OCI-M2 (cell line): Measurements from ENCODE around the gene USP13.

Experiments used
- DNase-seq: peaks from one replicate; lab custom pipeline; 2025; ENCODE audit not compliant: unreplicated experiment; lab: John Stamatoyannopoulos, UW

The USP13 gene

GRCh38 chr3:179791793-179792192 lies 139.0 kb downstream of the USP13 start:
- no peak for DNase-seq

DNA sequence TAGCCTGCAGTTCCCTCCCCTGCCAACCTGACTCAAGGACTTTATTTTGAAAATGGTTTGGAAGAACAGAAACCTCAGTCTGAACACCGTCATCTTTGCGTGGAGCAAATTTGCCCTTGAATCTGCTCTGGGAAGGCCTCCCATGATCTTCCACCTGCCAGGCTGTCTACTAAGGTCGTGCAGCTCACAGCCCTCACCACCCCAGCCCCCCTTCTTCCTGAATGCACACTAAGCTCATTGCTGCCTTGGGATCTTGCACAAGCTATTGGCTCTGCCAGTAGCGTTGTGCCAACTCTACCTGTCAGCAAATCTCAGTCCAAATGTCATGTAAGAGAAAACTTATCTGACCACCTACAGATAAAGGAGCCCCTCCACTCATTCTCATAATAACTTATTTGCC lies 141.5 kb downstream of the USP13 start:
- DNase-seq: no peak

- no peak for DNase-seq
These were observed 143.6 kb downstream of the USP13 start for GRCh38 chr3:179796421-179796820.

DNA sequence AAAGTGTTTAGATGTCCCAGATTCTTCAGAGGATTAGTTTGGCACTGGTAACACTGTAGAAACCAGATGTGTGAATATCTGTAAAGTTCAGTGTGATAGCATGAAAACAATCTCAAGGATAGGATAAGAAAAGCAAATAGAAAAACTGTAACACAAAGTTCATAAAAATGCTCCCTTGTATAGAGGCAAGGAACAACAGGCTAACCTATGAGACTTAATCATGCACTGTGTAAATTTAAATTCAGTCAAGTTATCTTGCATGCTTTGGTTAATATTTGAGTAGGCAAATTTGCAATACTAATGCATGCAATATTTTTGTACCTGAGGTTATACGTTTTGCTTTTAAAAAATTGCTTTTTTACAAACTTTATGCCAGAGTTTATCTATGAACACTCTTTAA lies 144.4 kb downstream of the USP13 start:
- DNase-seq: no peak

DNA sequence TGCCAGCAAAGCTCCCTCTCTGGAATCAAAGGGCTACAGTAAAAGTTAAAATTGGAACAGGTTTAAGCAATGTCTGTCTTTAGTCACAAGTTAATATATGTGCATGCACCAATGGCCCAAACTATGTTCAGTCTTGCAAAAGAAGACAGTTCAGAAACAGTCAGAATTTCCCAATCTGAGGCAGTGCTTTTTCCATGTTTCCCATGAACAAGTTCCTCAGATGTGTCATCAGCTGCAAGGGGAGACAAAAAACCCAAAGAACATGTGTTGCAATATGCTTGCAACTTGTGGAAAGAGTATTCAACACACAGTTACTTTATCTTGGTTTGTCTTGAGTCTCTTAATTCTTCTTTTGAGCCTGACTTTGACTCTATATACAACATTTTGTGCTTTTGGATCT lies 148.4 kb downstream of the USP13 start:
- no peak for DNase-seq

DNA sequence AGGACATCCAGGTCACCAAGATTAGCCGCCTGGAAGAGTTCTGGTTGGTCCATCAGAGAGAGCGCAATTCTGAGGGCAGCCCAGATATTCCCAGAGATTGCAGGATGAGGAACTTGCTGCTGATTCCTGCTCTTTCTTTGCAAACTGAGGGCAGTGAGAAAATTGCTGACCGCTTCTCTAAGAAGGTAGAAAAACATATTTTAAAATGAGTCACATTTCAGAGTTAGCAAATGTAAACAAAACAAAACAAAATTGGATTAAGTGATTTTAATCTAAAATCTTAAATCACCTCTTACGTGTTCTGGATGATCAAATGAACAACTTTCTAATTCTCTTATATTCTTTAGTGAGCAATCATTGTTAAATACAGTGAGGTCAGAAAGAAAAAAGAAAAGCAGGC lies 149.0 kb downstream of the USP13 start:
- no peak for DNase-seq

- no peak for DNase-seq
These were observed 153.3 kb downstream of the USP13 start for GRCh38 chr3:179806177-179806576.

GRCh38 chr3:179807588-179807987 lies 154.7 kb downstream of the USP13 start:
- no peak for DNase-seq

GRCh38 chr3:179809639-179810038 lies 156.8 kb downstream of the USP13 start:
- no peak for DNase-seq

GRCh38 chr3:179811321-179812095 lies 158.7 kb downstream of the USP13 start:
- DNase-seq: no peak

DNA sequence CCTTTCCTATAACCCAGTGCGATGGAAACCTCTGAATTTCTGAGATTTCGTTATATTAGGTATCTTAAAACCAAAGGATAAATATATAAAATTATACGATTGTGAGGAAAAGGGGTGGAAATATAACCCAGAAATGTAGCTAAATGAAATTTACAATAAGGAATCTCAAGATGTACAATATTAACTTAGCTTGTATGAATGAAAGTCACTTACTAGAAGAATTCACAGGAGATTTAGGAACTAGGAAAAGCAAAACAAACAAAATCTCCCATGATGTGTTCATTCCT lies 159.2 kb downstream of the USP13 start:
- no peak for DNase-seq

- DNase-seq: no peak
These were observed 166.5 kb downstream of the USP13 start for GRCh38 chr3:179819379-179819778.

DNA sequence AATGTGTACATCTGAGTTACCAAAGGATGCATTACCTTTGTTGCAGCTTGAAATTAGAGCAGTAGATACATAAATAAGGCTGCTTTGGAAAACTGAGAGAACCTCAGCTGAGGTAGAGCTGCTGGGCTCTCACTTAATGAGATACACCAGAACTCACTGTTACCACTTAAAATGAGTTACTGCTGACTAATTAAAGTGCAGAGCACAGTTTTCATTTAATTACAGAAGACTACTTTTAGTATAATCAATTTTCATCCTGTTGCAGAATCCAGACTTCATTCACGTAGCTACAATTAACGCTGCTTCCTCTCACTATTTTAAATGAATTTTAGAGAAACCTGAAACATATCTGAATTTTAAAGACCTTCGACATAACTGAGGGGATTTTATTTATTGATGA lies 169.5 kb downstream of the USP13 start:
- DNase-seq: no peak

DNA sequence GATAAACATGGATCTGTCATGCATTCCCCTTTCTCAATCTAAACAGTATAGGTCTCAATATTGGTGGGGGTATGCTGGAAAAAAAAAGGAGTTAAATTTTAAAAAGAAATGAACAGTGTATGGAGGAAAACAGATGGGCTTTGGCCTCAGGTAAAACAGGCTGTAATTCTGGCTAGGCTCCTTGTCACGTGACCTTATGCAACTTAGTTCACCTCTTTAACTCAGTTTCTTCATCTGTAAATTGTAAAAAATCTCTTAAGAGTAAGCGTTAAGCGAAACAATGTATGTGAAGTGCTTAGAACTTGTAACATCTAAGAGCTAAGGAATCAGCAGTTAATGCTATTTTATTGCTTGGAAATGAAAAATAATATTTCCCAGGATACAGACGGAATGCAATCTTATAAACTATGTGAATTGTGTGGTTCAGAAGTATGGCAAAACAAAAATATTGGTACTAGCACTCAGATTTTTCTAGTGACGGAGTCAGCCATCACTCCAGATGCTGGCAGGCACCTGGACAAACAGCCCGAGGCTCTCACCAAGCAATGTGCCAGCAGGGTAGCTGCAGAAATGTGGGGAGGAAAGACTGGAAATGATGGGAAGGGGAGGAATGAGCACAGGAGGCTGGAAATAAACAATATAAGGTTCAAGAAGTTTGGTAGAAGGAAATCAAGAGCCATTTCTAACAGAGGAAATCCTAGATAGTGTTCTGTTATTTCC lies 172.8 kb downstream of the USP13 start:
- no peak for DNase-seq

DNA sequence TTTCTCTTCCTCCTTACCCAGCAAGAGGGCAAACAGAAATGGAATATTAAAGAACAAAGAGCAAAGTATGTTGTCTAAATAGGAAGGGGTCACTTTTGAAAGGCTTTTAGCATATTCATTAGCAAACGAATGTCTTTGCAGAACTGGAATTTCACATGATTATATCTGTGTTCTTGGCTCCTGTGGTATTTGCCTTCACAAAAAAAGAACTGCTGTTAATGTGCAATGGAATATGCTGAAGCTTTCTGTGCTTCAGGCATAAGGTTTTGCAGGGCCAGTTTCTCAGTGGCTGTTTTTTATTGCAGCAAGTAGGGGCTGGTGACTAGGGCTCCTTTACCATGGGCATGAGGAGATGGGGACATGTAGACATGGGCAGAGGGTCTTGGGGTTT lies 173.4 kb downstream of the USP13 start:
- DNase-seq: no peak

- DNase-seq: no peak
These were observed 175.9 kb downstream of the USP13 start for GRCh38 chr3:179828738-179829137.

DNA sequence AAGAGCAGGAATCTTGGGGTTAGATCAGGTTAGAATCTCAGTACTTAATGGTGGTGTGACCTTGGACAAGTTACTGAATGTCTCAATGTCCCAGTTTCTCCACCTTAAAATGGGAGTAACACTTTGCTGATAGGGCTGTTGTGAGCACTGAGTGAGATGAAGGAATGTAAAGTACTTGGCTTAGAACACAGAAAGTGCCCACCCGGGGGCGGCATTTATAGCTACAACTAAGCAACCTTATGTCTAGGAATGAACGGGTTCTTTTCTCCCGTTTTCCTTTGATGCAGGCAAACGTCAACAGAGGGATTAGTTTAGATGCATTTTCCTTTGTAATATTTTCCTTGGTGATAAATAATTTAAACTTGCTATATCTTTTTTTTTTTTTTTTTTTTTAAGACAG lies 176.6 kb downstream of the USP13 start:
- DNase-seq: no peak

DNA sequence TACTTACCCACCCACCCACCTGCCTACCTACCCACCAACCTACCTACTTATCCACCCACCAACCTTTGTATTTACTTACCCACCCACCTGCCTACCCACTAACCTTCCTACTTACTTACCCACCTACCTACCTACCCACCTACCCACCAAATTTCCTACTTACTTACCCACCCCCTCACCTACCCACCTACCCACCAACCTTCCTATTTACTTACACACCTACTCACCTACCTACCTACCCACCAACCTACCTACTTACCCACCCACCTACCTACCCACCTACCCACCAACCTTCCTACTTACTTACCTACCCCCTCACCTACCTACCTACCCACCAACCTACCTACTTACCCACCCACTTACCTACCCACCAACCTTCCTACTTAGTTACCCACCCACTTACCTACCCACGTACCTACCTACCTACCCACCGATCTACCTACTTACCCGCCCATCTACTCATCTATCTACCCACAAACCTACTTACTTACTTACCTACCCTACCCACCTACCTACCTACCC lies 179.6 kb downstream of the USP13 start:
- no peak for DNase-seq

GRCh38 chr3:179833294-179833693 lies 180.5 kb downstream of the USP13 start:
- DNase-seq: no peak

DNA sequence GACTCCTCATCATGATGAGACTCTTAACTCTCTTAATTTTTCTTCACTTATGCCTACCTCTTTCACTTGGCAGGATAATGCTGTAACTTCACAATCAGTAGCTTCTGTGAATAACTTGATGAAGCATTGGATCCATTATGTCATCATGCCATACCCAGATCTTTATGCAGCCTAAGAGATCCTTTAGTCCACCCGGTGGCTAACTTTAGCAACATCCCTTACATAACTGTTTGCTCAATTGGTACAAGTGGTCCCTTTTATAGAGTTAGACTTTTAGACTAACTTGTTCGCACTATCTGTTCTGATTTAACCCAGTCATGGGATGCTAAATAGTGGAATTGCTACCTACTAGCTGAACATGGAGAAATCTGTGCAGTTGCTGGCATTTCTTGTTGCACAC lies 184.5 kb downstream of the USP13 start:
- no peak for DNase-seq
